OCI-LY7 (cell line): ENCODE results near the gene MCL1. TPM values are rescaled to one million over a fixed set of nuclear protein-coding genes. Genes with fewer than 3 reads are reported as not detected.

Source experiments
- BruUV-seq: library from RNA; stranded (reverse); fragments of 400-500 nt; replicated peaks from 2 replicates; lab custom pipeline; 2021; lab: Mats Ljungman, UMichigan
- CTCF ChIA-PET: fragments of 300-600 bp; sonication (Branson Sonifier 250); formaldehyde crosslinking; loops from one replicate; lab custom pipeline; 2022; ENCODE audit warnings: antibody characterized with exemption; ENCODE audit not compliant: unreplicated experiment; lab: Charles Lee
- POLR2A ChIA-PET: fragments of 300-600 bp; sonication (Branson Sonifier 250); formaldehyde crosslinking; loops from one replicate; lab custom pipeline; 2022; ENCODE audit warnings: antibody characterized with exemption; lab: Charles Lee
- DNase-seq: peaks from one replicate; pipeline ENCODE4 v3.0.0-alpha.2; 2015; ENCODE audit warnings: low spot score
- H2AFZ ChIP-seq: fragments of 200-600 bp; sonication (generic), shearing (Covaris generic); 2 replicates; pipeline ENCODE4 v1.6.1; 2014; ENCODE audit warnings: mild to moderate bottlenecking, antibody characterized with exemption, low read length, moderate library complexity
- H3K27ac ChIP-seq: fragments of 200-600 bp; sonication (generic); 2 replicates; pipeline ENCODE4 v1.5.1; 2014; ENCODE audit warnings: mixed run types, low read depth, mild to moderate bottlenecking, moderate library complexity, low read length, inconsistent platforms; ENCODE audit not compliant: poor library complexity, severe bottlenecking
- H3K36me3 ChIP-seq: fragments of 200-600 bp; sonication (generic); 2 replicates; pipeline ENCODE4 v1.6.1; 2014; ENCODE audit warnings: mild to moderate bottlenecking, antibody characterized with exemption, low read length, moderate library complexity, mixed read lengths; ENCODE audit not compliant: insufficient read depth
- H3K4me1 ChIP-seq: fragments of 200-600 bp; sonication (generic); 2 replicates; pipeline ENCODE4 v1.5.1; 2014; ENCODE audit warnings: mild to moderate bottlenecking, low read length; ENCODE audit not compliant: insufficient read depth, poor library complexity, severe bottlenecking
- H3K4me2 ChIP-seq: fragments of 200-600 bp; sonication (generic); 2 replicates; pipeline ENCODE4 v1.6.1; 2014; ENCODE audit warnings: mild to moderate bottlenecking, low read length
- H3K4me3 ChIP-seq: fragments of 200-600 bp; sonication (generic); 2 replicates; pipeline ENCODE4 v1.5.1; 2014; ENCODE audit warnings: mild to moderate bottlenecking, low read depth, low read length; ENCODE audit not compliant: poor library complexity, severe bottlenecking
- H3K79me2 ChIP-seq: fragments of 200-600 bp; sonication (generic); 2 replicates; pipeline ENCODE4 v1.6.1; 2016; ENCODE audit warnings: low read depth, mild to moderate bottlenecking, low read length, moderate library complexity, mixed read lengths; ENCODE audit not compliant: insufficient read depth
- H3K9me2 ChIP-seq: fragments of 200-600 bp; sonication (generic); 2 replicates; pipeline ENCODE4 v1.6.1; 2016; ENCODE audit warnings: mild to moderate bottlenecking, low read length, mixed read lengths; ENCODE audit not compliant: insufficient read depth
- H3K9me3 ChIP-seq: fragments of 200-600 bp; sonication (generic); 2 replicates; pipeline ENCODE4 v1.6.1; 2014; ENCODE audit warnings: mild to moderate bottlenecking, mixed run types, low read length, mixed read lengths
- H4K20me1 ChIP-seq: fragments of 200-600 bp; sonication (generic); 2 replicates; pipeline ENCODE4 v1.6.1; 2014; ENCODE audit warnings: mild to moderate bottlenecking, antibody characterized with exemption, low read length, moderate library complexity, mixed read lengths; ENCODE audit not compliant: insufficient read depth
- CTCF ChIP-seq: fragments of 200-600 bp; sonication (generic); conservative IDR thresholded peaks from 2 replicates; pipeline ENCODE4 v1.5.1; 2014; ENCODE audit warnings: mild to moderate bottlenecking, antibody characterized with exemption, low read length, moderate library complexity, mixed read lengths
- EZH2phosphoT487 ChIP-seq: fragments of 200-600 bp; sonication (generic); IDR thresholded peaks from 2 replicates; pipeline ENCODE4 v1.6.1; 2018; ENCODE audit warnings: low read depth, borderline replicate concordance, mild to moderate bottlenecking, mixed run types, antibody characterized with exemption, low read length, moderate library complexity, mixed read lengths
- intact Hi-C: fragments of 100-400 bp; cut with micrococcal nuclease; formaldehyde crosslinking; loops from one replicate; pipeline ENCODE4 v1.10.0; 2022; ENCODE audit not compliant: unreplicated experiment
- total RNA-seq, 2 experiments: library from RNA; depleted of rRNA in 1 of 2; stranded (reverse); fragments of >200 nt in 1 of 2; shearing (Covaris generic) in 1 of 2; gene quantifications; 2 replicates each; pipeline ENCODE4 v1.2.3, GENCODE V29; 2014 to 2022

Gene MCL1
- total RNA-seq, 2 experiments from 2014 or later: 102 to 157 TPM

GRCh38 chr1:150561254-150561973 is 18.0 kb downstream of the MCL1 start:
- Histone ChIP-seq H3K79me2 (peaks cover 19% of the 10 kb centered on the region; the same call in 1 of the 2 replicates), H3K4me3 (peak overlapping the region; percentile 74), H2AFZ (peak overlapping the region; percentile 56; the same call in 1 of the 2 replicates), H3K27ac (peak overlapping the region; percentile 99), H3K4me1 (peaks cover 66% of the 10 kb centered on the region), H3K36me3 (no peaks in the 10 kb centered on the region), H3K4me2 (peak overlapping the region; percentile 97), H3K9me2 (no peaks in the 10 kb centered on the region), H3K9me3 (no peaks in the 10 kb centered on the region), H4K20me1 (no peaks in the 10 kb centered on the region)
- ChIA-PET POLR2A (interaction anchor here (0.7 to 10.5 kb wide), 14 partner anchors 12 to 445 kb away, joined by 3 to 260 read pairs (median 4); partner anchors contain the start of genes ENSA, MCL1, SETDB1 and TARS2), CTCF (interaction anchor here (0.6 to 3.0 kb wide), 12 partner anchors 9 to 436 kb away, joined by 3 to 13 read pairs (median 4); partner anchors contain the start of genes ENSA and MCL1)
- intact Hi-C loops: loop anchor here (1.0 to 10.0 kb wide), 8 partner anchors 60 to 413 kb away; partner anchors contain the start of genes ARNT, CERS2, CTSS and GOLPH3L
- TF ChIP-seq EZH2phosphoT487 (no peak), CTCF (peak; percentile 50; the same call in 1 of the 2 replicates)
- peak; percentile 76 for DNase-seq
- no TSS peak for BruUV-seq

DNA sequence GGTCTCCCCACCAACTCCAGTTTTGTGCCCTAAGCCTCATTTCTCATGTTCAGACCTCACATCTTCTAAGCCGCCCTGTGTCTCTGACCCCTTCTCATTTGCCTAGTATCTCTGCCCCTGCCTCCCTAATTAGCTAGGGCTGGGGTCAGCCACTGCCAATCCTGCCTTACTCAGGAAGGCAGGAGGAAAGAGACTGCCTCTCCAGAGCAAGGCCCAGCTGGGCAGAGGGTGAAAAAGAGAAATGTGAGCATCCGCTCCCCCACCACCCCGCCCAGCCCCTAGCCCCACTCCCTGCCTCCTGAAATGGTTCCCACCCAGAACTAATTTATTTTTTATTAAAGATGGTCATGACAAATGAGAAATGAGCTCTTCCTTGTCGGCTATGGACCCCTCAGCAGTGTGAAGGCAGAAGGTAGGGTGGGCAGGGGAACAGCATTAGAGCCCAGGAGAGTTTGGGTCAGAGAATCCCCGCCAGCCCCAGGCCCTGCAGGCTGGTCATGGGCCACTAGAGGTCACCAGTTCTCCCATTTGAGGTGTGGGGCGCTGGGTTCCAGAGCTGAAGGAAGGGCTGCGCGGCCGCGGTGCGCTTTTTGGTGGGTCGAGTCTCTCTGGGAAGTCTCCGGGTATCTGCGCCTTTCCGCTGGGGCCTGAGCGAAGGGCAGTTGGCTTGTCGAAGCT is 18.7 kb downstream of the MCL1 start:
- Histone ChIP-seq H3K4me1 (peaks cover 59% of the 10 kb centered on the region), H3K4me2 (peak overlapping the region; percentile 97), H3K79me2 (peaks cover 12% of the 10 kb centered on the region; the same call in 1 of the 2 replicates), H3K4me3 (peak overlapping the region; percentile 74), H4K20me1 (no peaks in the 10 kb centered on the region), H3K9me3 (no peaks in the 10 kb centered on the region), H3K36me3 (no peaks in the 10 kb centered on the region), H2AFZ (peak overlapping the region; percentile 56; the same call in 1 of the 2 replicates), H3K27ac (peak overlapping the region; percentile 99), H3K9me2 (no peaks in the 10 kb centered on the region)
- CTCF ChIA-PET: interaction anchor here (0.6 to 3.0 kb wide), 14 partner anchors 9 to 436 kb away, joined by 3 to 13 read pairs (median 4); partner anchors contain the start of genes ENSA, FALEC and MCL1
- POLR2A ChIA-PET: interaction anchor here (0.7 to 10.5 kb wide), 11 partner anchors 11 to 445 kb away, joined by 3 to 260 read pairs (median 4); partner anchors contain the start of genes ENSA, MCL1 and TARS2
- TF ChIP-seq CTCF (peak; percentile 86), EZH2phosphoT487 (no peak)
- peak; percentile 93 for DNase-seq
- intact Hi-C loops: loop anchor here (1.0 to 10.0 kb wide), 11 partner anchors 61 to 414 kb away; partner anchors contain the start of genes ARNT, CERS2, CTSS and GOLPH3L
- no TSS peak for BruUV-seq
